Right lobe of liver (tissue), 6 donors: Measurements from ENCODE around the gene AHCYL2. TPM values are rescaled to one million over a fixed set of nuclear protein-coding genes. Genes with fewer than 3 reads are reported as not detected.

ENCODE experiments used
- ATAC-seq, 4 donors: fragments of 200-7000 bp; cut with Tn5 transposase; one replicate each; pipeline ENCODE4 v1.9.1; 2020; ENCODE audit warnings: mild to moderate bottlenecking in 4 of 4, moderate library complexity in 4 of 4
- DNase-seq, 3 donors: peaks; one replicate each; pipeline ENCODE4 v3.0.0-alpha.2; 2020
- H3K27ac ChIP-seq, 3 donors: fragments of 200-600 bp; one replicate each; pipeline ENCODE4 v1.8.0; 2022
- H3K27me3 ChIP-seq, 2 donors: fragments of 200-600 bp; one replicate each; pipeline ENCODE4 v1.8.0; 2022
- H3K36me3 ChIP-seq, 4 donors: fragments of 200-600 bp; sonication (generic) in 1 of 4; one replicate each; pipeline versions ENCODE4 v1.5.1 to v1.8.0; 2017 to 2022; ENCODE audit warnings: control low read depth in 1 of 4
- H3K4me1 ChIP-seq, 4 donors: fragments of 200-600 bp; sonication (generic) in 1 of 4; one replicate each; pipeline versions ENCODE4 v1.5.1 to v1.8.0; 2017 to 2022; ENCODE audit warnings: control low read depth in 1 of 4
- H3K4me3 ChIP-seq, 3 donors: fragments of 200-600 bp; one replicate each; pipeline ENCODE4 v1.8.0; 2022
- H3K9me3 ChIP-seq, 4 donors: fragments of 200-600 bp; sonication (generic) in 1 of 4; one replicate each; pipeline versions ENCODE4 v1.5.1 to v1.8.0; 2017 to 2022; ENCODE audit warnings: control low read depth in 1 of 4
- CTCF ChIP-seq, 4 donors: fragments of 200-600 bp in 3 of 4; fragments of 450-650 bp in 1 of 4; IDR thresholded peaks; one replicate each; pipeline versions ENCODE4 v1.5.1 to v1.8.0; 2016 to 2022; ENCODE audit warnings: antibody characterized with exemption in 4 of 4, mild to moderate bottlenecking in 2 of 4
- POLR2A ChIP-seq: fragments of 450-650 bp; IDR thresholded peaks from one replicate; pipeline ENCODE4 v1.6.1; 2017; ENCODE audit warnings: antibody characterized with exemption, mild to moderate bottlenecking
- WGBS: methylation state at CpG from one replicate; pipeline ENCODE4 v1.1.6; 2018; ENCODE audit warnings: low coverage, low lambda C conversion rate; ENCODE audit not compliant: insufficient coverage; ENCODE audit errors: missing lambda C conversion rate; 5-methylcytosine and 5-hydroxymethylcytosine counted together
- intact Hi-C, 2 donors: fragments of 100-400 bp; cut with DNase I; formaldehyde crosslinking; loops; one replicate each; pipeline versions ENCODE4 v1.11.2 to v1.14.1; 2022
- total RNA-seq, 6 experiments: library from RNA; depleted of rRNA in 2 of 6; stranded (reverse); fragments of >200 nt in 2 of 6; fragmentation: NEBNext Ultra II Directional in 3 of 6; extraction: Animal tissue kit (Norgen Biotek cat#: 25700) in 3 of 6; gene quantifications; one replicate each; pipeline versions ENCODE4 v1.1.0 to v1.2.4, GENCODE V29; 2016 to 2023
- donor health status: DM: no; HTN: yes; CAD: no.
- donor health status: DM: no; HTN: no; CAD: no.
- donor health status: DM: no; HTN: no; CAD: no.
- donor health status: DM: no; HTN: yes; CAD: no.
- donor health status: DM: no; HTN: yes; CAD: no.

AHCYL2 gene
- total RNA-seq, 6 experiments from 2014 or later = 6.1 to 9.3 (median 8.0) TPM

GRCh38 chr7:129385598-129385997, 160.8 kb downstream of the AHCYL2 start:
- WGBS = 98% methylated on average over 4 of the region's 4 CpGs
- Histone ChIP-seq H3K27ac (no peak overlapping the region), H3K9me3 (no peaks in the 10 kb centered on the region), H3K36me3 (peaks cover 0 to 8% (median 0%) of the 10 kb centered on the region in 4 donors), H3K4me3 (no peak overlapping the region), H3K4me1 (peaks cover 0 to 25% (median 0%) of the 10 kb centered on the region in 4 donors), H3K27me3 (no peaks in the 10 kb centered on the region)
- no peak for DNase-seq
- no peak for ATAC-seq
- intact Hi-C loops = no loop called here
- no peak for TF ChIP-seq POLR2A
- TF ChIP-seq CTCF (IDR thresholded peaks at IDR 0.05) = no peak

- intact Hi-C loops = no loop called here
- Histone ChIP-seq H3K4me3 (no peak overlapping the region), H3K9me3 (no peaks in the 10 kb centered on the region), H3K4me1 (peaks cover 0 to 25% (median 0%) of the 10 kb centered on the region in 4 donors), H3K27ac (no peak overlapping the region), H3K36me3 (peaks cover 0 to 8% (median 0%) of the 10 kb centered on the region in 4 donors), H3K27me3 (no peaks in the 10 kb centered on the region)
- DNase-seq (no peak), ATAC-seq (no peak)
- TF ChIP-seq POLR2A (no peak), CTCF (IDR thresholded peaks at IDR 0.05) (no peak)
These were observed 161.7 kb downstream of the AHCYL2 start for GRCh38 chr7:129386506-129386905.

- H3K9me3 ChIP-seq = no peaks in the 10 kb centered on the region
- H3K4me3 ChIP-seq = no peak overlapping the region
- H3K36me3 ChIP-seq = peaks cover 0 to 8% (median 0%) of the 10 kb centered on the region in 4 donors
- no peak for TF ChIP-seq CTCF (IDR thresholded peaks at IDR 0.05)
- H3K27me3 ChIP-seq = no peaks in the 10 kb centered on the region
- H3K27ac ChIP-seq = no peak overlapping the region
- DNase-seq = no peak
- WGBS = 24% methylated on average over 2 of the region's 2 CpGs
- intact Hi-C loops = no loop called here
- ATAC-seq = peak; percentile 61 to 81 (median 73)
- peaks cover 0 to 25% (median 0%) of the 10 kb centered on the region in 4 donors for H3K4me1 ChIP-seq
These were observed 162.7 kb downstream of the AHCYL2 start for GRCh38 chr7:129387537-129387936.

GRCh38 chr7:129388333-129389098, 163.7 kb downstream of the AHCYL2 start:
- WGBS = 93% methylated on average over 8 of the region's 8 CpGs
- TF ChIP-seq POLR2A (no peak), CTCF (IDR thresholded peaks at IDR 0.05) (no peak)
- ATAC-seq = no peak
- Histone ChIP-seq H3K36me3 (peaks cover 0 to 8% (median 0%) of the 10 kb centered on the region in 4 donors), H3K4me3 (no peak overlapping the region), H3K27me3 (no peaks in the 10 kb centered on the region), H3K4me1 (peaks cover 0 to 21% (median 0%) of the 10 kb centered on the region in 4 donors), H3K9me3 (no peaks in the 10 kb centered on the region), H3K27ac (no peak overlapping the region)
- intact Hi-C loops = no loop called here
- no peak for DNase-seq
